Chondrocyte (in vitro differentiated cells): ENCODE data around the gene HMOX1. TPM values are rescaled to one million over a fixed set of nuclear protein-coding genes. Genes with fewer than 3 reads are reported as not detected.

Experiments
- DNase-seq: peaks from one replicate; pipeline ENCODE4 v3.0.0; 2021; ENCODE audit warnings: mixed read lengths, low spot score
- H3K27ac Mint-ChIP-seq: one replicate; pipeline ENCODE4 v1.8.0; 2021; ENCODE audit warnings: mild to moderate bottlenecking, moderate library complexity, mixed read lengths; ENCODE audit not compliant: unreplicated experiment
- H3K27me3 Mint-ChIP-seq: 2 replicates; pipeline ENCODE4 v1.8.0; 2021; ENCODE audit warnings: low read depth, mixed read lengths
- H3K36me3 Mint-ChIP-seq: 2 replicates; pipeline ENCODE4 v1.8.0; 2021; ENCODE audit warnings: low read depth, mixed read lengths
- H3K4me1 Mint-ChIP-seq: 2 replicates; pipeline ENCODE4 v1.8.0; 2021; ENCODE audit warnings: low read depth, mild to moderate bottlenecking, mixed read lengths
- H3K4me3 Mint-ChIP-seq: one replicate; pipeline ENCODE4 v1.8.0; 2021; ENCODE audit warnings: mild to moderate bottlenecking, moderate library complexity, mixed read lengths; ENCODE audit not compliant: unreplicated experiment
- H3K9me3 Mint-ChIP-seq: 2 replicates; pipeline ENCODE4 v1.8.0; 2021; ENCODE audit warnings: low read depth, mixed read lengths
- CTCF ChIP-seq: fragments of 200-600 bp; sonication (generic); IDR thresholded peaks from 2 replicates; pipeline ENCODE4 v1.5.0; 2021; ENCODE audit warnings: antibody characterized with exemption, mild to moderate bottlenecking, moderate library complexity
- total RNA-seq: library from RNA; stranded (reverse); gene quantifications from 3 replicates; pipeline ENCODE4 v1.2.1, GENCODE V29; 2021

HMOX1 gene
- total RNA-seq, 1 donor from 2014 or later: 9.4 TPM

GRCh38 chr22:35403356-35403755 lies 22.5 kb downstream of the HMOX1 start:
- TF ChIP-seq CTCF: no peak
- Mint-ChIP-seq H3K27ac (no peak overlapping the region), H3K36me3 (peaks cover 9% of the 10 kb centered on the region), H3K4me1 (peaks cover 16% of the 10 kb centered on the region), H3K4me3 (no peak overlapping the region), H3K9me3 (no peaks in the 10 kb centered on the region), H3K27me3 (no peaks in the 10 kb centered on the region)
- DNase-seq: no peak

GRCh38 chr22:35404176-35404575 lies 23.3 kb downstream of the HMOX1 start:
- no peak overlapping the region for H3K4me3 Mint-ChIP-seq

GRCh38 chr22:35406443-35406842 lies 25.5 kb downstream of the HMOX1 start:
- H3K36me3 Mint-ChIP-seq: peaks cover 11% of the 10 kb centered on the region
- no peak overlapping the region for H3K27ac Mint-ChIP-seq
- TF ChIP-seq CTCF: no peak
- peaks cover 2% of the 10 kb centered on the region for H3K4me1 Mint-ChIP-seq
- no peak overlapping the region for H3K4me3 Mint-ChIP-seq
- no peaks in the 10 kb centered on the region for H3K9me3 Mint-ChIP-seq
- H3K27me3 Mint-ChIP-seq: no peaks in the 10 kb centered on the region
- DNase-seq: no peak

More at GRCh38 chr22:35404176-35404575, 23.3 kb downstream of the HMOX1 start:
- Mint-ChIP-seq H3K27me3 (no peaks in the 10 kb centered on the region), H3K36me3 (peaks cover 9% of the 10 kb centered on the region), H3K4me1 (peaks cover 16% of the 10 kb centered on the region), H3K27ac (no peak overlapping the region), H3K9me3 (no peaks in the 10 kb centered on the region)
- TF ChIP-seq CTCF: no peak
- DNase-seq: no peak

GRCh38 chr22:35407362-35407761 lies 26.5 kb downstream of the HMOX1 start:
- no peak for DNase-seq
- Mint-ChIP-seq H3K36me3 (peaks cover 14% of the 10 kb centered on the region), H3K9me3 (no peaks in the 10 kb centered on the region), H3K4me1 (no peaks in the 10 kb centered on the region), H3K4me3 (no peak overlapping the region), H3K27me3 (no peaks in the 10 kb centered on the region), H3K27ac (no peak overlapping the region)
- TF ChIP-seq CTCF: no peak

- Mint-ChIP-seq H3K27me3 (no peaks in the 10 kb centered on the region), H3K27ac (no peak overlapping the region), H3K9me3 (no peaks in the 10 kb centered on the region), H3K36me3 (peaks cover 17% of the 10 kb centered on the region), H3K4me1 (no peaks in the 10 kb centered on the region), H3K4me3 (no peak overlapping the region)
- TF ChIP-seq CTCF: no peak
- no peak for DNase-seq
Observed at GRCh38 chr22:35409783-35410662, 29.1 kb downstream of the HMOX1 start.
